ENCODE measurements around the gene DCPS. TPM values are rescaled to one million over a fixed set of nuclear protein-coding genes. Genes with fewer than 3 reads are reported as not detected.
A peak's percentile ranks its signal among the peaks of the same experiment; 100 is the strongest.

The DCPS gene
- total RNA-seq, 1 experiment from 2014 or later = 33.2 TPM

GRCh38 chr11:126334659-126335462 is 31.0 kb downstream of the DCPS start:
- intact Hi-C loops (cut with micrococcal nuclease; ENCODE audit: unreplicated experiment) = no loop called here
- H3K27ac Mint-ChIP-seq (ENCODE audit: unreplicated experiment) = peak overlapping the region; percentile 30
- TF ChIP-seq CTCF (IDR thresholded peaks at IDR 0.05; ENCODE audit: unreplicated experiment) = no peak
- peaks cover 13% of the 10 kb centered on the region for H3K36me3 Mint-ChIP-seq (ENCODE audit: insufficient read depth, unreplicated experiment)
- DNase-seq = no peak
- no peaks in the 10 kb centered on the region for H3K27me3 Mint-ChIP-seq (ENCODE audit: unreplicated experiment)
- no TSS peak for BruUV-seq (replicated peaks)
- CTCF ChIA-PET = no interaction called here
- no peak overlapping the region for H3K4me3 Mint-ChIP-seq (ENCODE audit: low read depth, unreplicated experiment)
- H3K9me3 Mint-ChIP-seq (ENCODE audit: low read depth, unreplicated experiment) = no peaks in the 10 kb centered on the region
- H3K4me1 Mint-ChIP-seq (ENCODE audit: low read depth, unreplicated experiment) = peaks cover 24% of the 10 kb centered on the region

GRCh38 chr11:126335463-126335760 is 31.6 kb downstream of the DCPS start:
- no peak for DNase-seq
- no peaks in the 10 kb centered on the region for H3K9me3 Mint-ChIP-seq (ENCODE audit: low read depth, unreplicated experiment)
- no peak overlapping the region for H3K4me3 Mint-ChIP-seq (ENCODE audit: low read depth, unreplicated experiment)
- no TSS peak for BruUV-seq (replicated peaks)
- H3K36me3 Mint-ChIP-seq (ENCODE audit: insufficient read depth, unreplicated experiment) = peaks cover 17% of the 10 kb centered on the region
- intact Hi-C loops (cut with micrococcal nuclease; ENCODE audit: unreplicated experiment) = no loop called here
- no peak for TF ChIP-seq CTCF (IDR thresholded peaks at IDR 0.05; ENCODE audit: unreplicated experiment)
- CTCF ChIA-PET = no interaction called here
- H3K27ac Mint-ChIP-seq (ENCODE audit: unreplicated experiment) = no peak overlapping the region
- H3K4me1 Mint-ChIP-seq (ENCODE audit: low read depth, unreplicated experiment) = peaks cover 27% of the 10 kb centered on the region
- H3K27me3 Mint-ChIP-seq (ENCODE audit: unreplicated experiment) = no peaks in the 10 kb centered on the region

GRCh38 chr11:126336138-126336541 is 32.3 kb downstream of the DCPS start:
- Mint-ChIP-seq H3K27me3 (ENCODE audit: unreplicated experiment) (no peaks in the 10 kb centered on the region), H3K9me3 (ENCODE audit: low read depth, unreplicated experiment) (no peaks in the 10 kb centered on the region), H3K4me1 (ENCODE audit: low read depth, unreplicated experiment) (peaks cover 34% of the 10 kb centered on the region), H3K27ac (ENCODE audit: unreplicated experiment) (no peak overlapping the region), H3K4me3 (ENCODE audit: low read depth, unreplicated experiment) (no peak overlapping the region), H3K36me3 (ENCODE audit: insufficient read depth, unreplicated experiment) (peaks cover 23% of the 10 kb centered on the region)
- CTCF ChIA-PET = no interaction called here
- BruUV-seq (replicated peaks) = no TSS peak
- TF ChIP-seq CTCF (IDR thresholded peaks at IDR 0.05; ENCODE audit: unreplicated experiment) = no peak
- no peak for DNase-seq
- intact Hi-C loops (cut with micrococcal nuclease; ENCODE audit: unreplicated experiment) = no loop called here

- CTCF ChIA-PET = no interaction called here
Observed at GRCh38 chr11:126336671-126337101, 32.8 kb downstream of the DCPS start.

More at GRCh38 chr11:126336671-126337101, 32.8 kb downstream of the DCPS start:
- Mint-ChIP-seq H3K4me3 (ENCODE audit: low read depth, unreplicated experiment) (no peak overlapping the region), H3K4me1 (ENCODE audit: low read depth, unreplicated experiment) (peaks cover 37% of the 10 kb centered on the region), H3K27ac (ENCODE audit: unreplicated experiment) (no peak overlapping the region), H3K27me3 (ENCODE audit: unreplicated experiment) (no peaks in the 10 kb centered on the region), H3K9me3 (ENCODE audit: low read depth, unreplicated experiment) (no peaks in the 10 kb centered on the region), H3K36me3 (ENCODE audit: insufficient read depth, unreplicated experiment) (peaks cover 27% of the 10 kb centered on the region)
- TF ChIP-seq CTCF (IDR thresholded peaks at IDR 0.05; ENCODE audit: unreplicated experiment) = no peak
- no TSS peak for BruUV-seq (replicated peaks)
- DNase-seq = no peak
- intact Hi-C loops (cut with micrococcal nuclease; ENCODE audit: unreplicated experiment) = no loop called here

Data from Calu3 (cell line).